BLaER1 (cell line): ENCODE results near the gene LMTK2.
A peak's percentile ranks its signal among the peaks of the same experiment; 100 is the strongest.

ENCODE experiments used
- H3K27ac ChIP-seq: shearing (Covaris generic); formaldehyde crosslinking; 2 replicates; pipeline ENCODE4 v1.8.1; 2022
- H3K27me3 ChIP-seq: shearing (Covaris generic); formaldehyde crosslinking; 2 replicates; pipeline ENCODE4 v1.8.1; 2022
- H3K36me3 ChIP-seq: shearing (Covaris generic); formaldehyde crosslinking; 2 replicates; pipeline ENCODE4 v1.8.1; 2022
- H3K4me1 ChIP-seq: shearing (Covaris generic); formaldehyde crosslinking; 2 replicates; pipeline ENCODE4 v1.8.1; 2022
- H3K4me2 ChIP-seq: shearing (Covaris generic); formaldehyde crosslinking; 2 replicates; pipeline ENCODE4 v1.8.1; 2022
- H3K4me3 ChIP-seq: shearing (Covaris generic); formaldehyde crosslinking; 2 replicates; pipeline ENCODE4 v1.8.1; 2022
- H3K9ac ChIP-seq: shearing (Covaris generic); formaldehyde crosslinking; 2 replicates; pipeline ENCODE4 v1.8.1; 2022
- H3K9me3 ChIP-seq: shearing (Covaris generic); formaldehyde crosslinking; 2 replicates; pipeline ENCODE4 v1.8.1; 2022
- H4K20me1 ChIP-seq: shearing (Covaris generic); formaldehyde crosslinking; 2 replicates; pipeline ENCODE4 v1.8.1; 2022
- Cebpa-rat ChIP-seq: shearing (Covaris generic); IDR thresholded peaks from 2 replicates; pipeline ENCODE4 v1.8.1; 2022

LMTK2 gene

GRCh38 chr7:98106647-98107312, at the start of gene LMTK2:
LMTK2 (plus strand) TSS chr7:98106862; CDS start chr7:98107178, 316 bp downstream.
- H3K4me3 ChIP-seq, result peak within 1 kb of the TSS; percentile 100
- no peaks in the 10 kb centered on the region for H3K36me3 ChIP-seq
- TF ChIP-seq Cebpa-rat, result no peak
- no peaks in the 10 kb centered on the region for H3K27me3 ChIP-seq
- peaks cover 10% of the 10 kb centered on the region for H3K9me3 ChIP-seq
- H3K9ac ChIP-seq, result peak within 1 kb of the TSS; percentile 89
- peak within 1 kb of the TSS; percentile 88 for H3K27ac ChIP-seq
- peaks cover 44% of the 10 kb centered on the region for H4K20me1 ChIP-seq
- H3K4me2 ChIP-seq, result peak within 1 kb of the TSS; percentile 88
- H3K4me1 ChIP-seq, result peaks cover 20% of the 10 kb centered on the region

GRCh38 chr7:98057157-98057556, 49.5 kb upstream of the LMTK2 start:
- no peak overlapping the region for H3K4me2 ChIP-seq

GRCh38 chr7:98058186-98058585, 48.5 kb upstream of the LMTK2 start:
- Histone ChIP-seq H3K36me3 (no peaks in the 10 kb centered on the region), H3K4me3 (no peak overlapping the region), H3K27me3 (no peaks in the 10 kb centered on the region), H3K4me1 (peaks cover 13% of the 10 kb centered on the region), H4K20me1 (no peaks in the 10 kb centered on the region), H3K9ac (no peak overlapping the region), H3K4me2 (0 out of 2 replicates have a peak overlapping the region, but pooled peaks have one; percentile 22), H3K27ac (no peak overlapping the region), H3K9me3 (peaks cover 3% of the 10 kb centered on the region; the same call in 1 of the 2 replicates)
- TF ChIP-seq Cebpa-rat, result no peak

More at GRCh38 chr7:98057157-98057556, 49.5 kb upstream of the LMTK2 start:
- Histone ChIP-seq H3K9ac (no peak overlapping the region), H3K4me3 (no peak overlapping the region), H3K27me3 (no peaks in the 10 kb centered on the region), H3K9me3 (no peaks in the 10 kb centered on the region), H4K20me1 (no peaks in the 10 kb centered on the region), H3K36me3 (no peaks in the 10 kb centered on the region), H3K27ac (no peak overlapping the region), H3K4me1 (peaks cover 13% of the 10 kb centered on the region)
- no peak for TF ChIP-seq Cebpa-rat

GRCh38 chr7:98064233-98064632, 42.4 kb upstream of the LMTK2 start:
- H3K27me3 ChIP-seq, result no peaks in the 10 kb centered on the region
- no peak for TF ChIP-seq Cebpa-rat
- no peaks in the 10 kb centered on the region for H3K36me3 ChIP-seq

GRCh38 chr7:98066208-98066607, 40.5 kb upstream of the LMTK2 start:
- H3K36me3 ChIP-seq, result no peaks in the 10 kb centered on the region
- no peaks in the 10 kb centered on the region for H3K4me1 ChIP-seq
- H4K20me1 ChIP-seq, result no peaks in the 10 kb centered on the region
- H3K9ac ChIP-seq, result no peak overlapping the region
- H3K27me3 ChIP-seq, result no peaks in the 10 kb centered on the region
- H3K9me3 ChIP-seq, result peaks cover 3% of the 10 kb centered on the region; the same call in 1 of the 2 replicates
- no peak overlapping the region for H3K4me3 ChIP-seq
- no peak overlapping the region for H3K27ac ChIP-seq
- H3K4me2 ChIP-seq, result no peak overlapping the region
- TF ChIP-seq Cebpa-rat, result no peak

More at GRCh38 chr7:98064233-98064632, 42.4 kb upstream of the LMTK2 start:
- peaks cover under 1% of the 10 kb centered on the region; the same call in 1 of the 2 replicates for H3K4me1 ChIP-seq
- H3K4me2 ChIP-seq, result no peak overlapping the region
- no peak overlapping the region for H3K9ac ChIP-seq
- no peak overlapping the region for H3K27ac ChIP-seq
- H3K4me3 ChIP-seq, result no peak overlapping the region
- H4K20me1 ChIP-seq, result no peaks in the 10 kb centered on the region
- H3K9me3 ChIP-seq, result peaks cover 3% of the 10 kb centered on the region; the same call in 1 of the 2 replicates

GRCh38 chr7:98066934-98067507, 39.6 kb upstream of the LMTK2 start:
- Histone ChIP-seq H3K9me3 (peaks cover 3% of the 10 kb centered on the region; the same call in 1 of the 2 replicates), H4K20me1 (no peaks in the 10 kb centered on the region), H3K9ac (no peak overlapping the region), H3K27me3 (no peaks in the 10 kb centered on the region), H3K4me3 (no peak overlapping the region), H3K36me3 (no peaks in the 10 kb centered on the region), H3K4me2 (no peak overlapping the region), H3K27ac (no peak overlapping the region), H3K4me1 (no peaks in the 10 kb centered on the region)
- no peak for TF ChIP-seq Cebpa-rat

GRCh38 chr7:98073047-98073446, 33.6 kb upstream of the LMTK2 start:
- no peak overlapping the region for H3K4me2 ChIP-seq
- no peaks in the 10 kb centered on the region for H3K4me1 ChIP-seq
- TF ChIP-seq Cebpa-rat, result no peak

GRCh38 chr7:98075801-98076200, 30.9 kb upstream of the LMTK2 start:
- H3K36me3 ChIP-seq, result no peaks in the 10 kb centered on the region
- no peak for TF ChIP-seq Cebpa-rat

More at GRCh38 chr7:98073047-98073446, 33.6 kb upstream of the LMTK2 start:
- peaks cover 6% of the 10 kb centered on the region; the same call in 1 of the 2 replicates for H3K9me3 ChIP-seq
- H4K20me1 ChIP-seq, result no peaks in the 10 kb centered on the region
- no peaks in the 10 kb centered on the region for H3K36me3 ChIP-seq
- H3K27me3 ChIP-seq, result no peaks in the 10 kb centered on the region
- H3K9ac ChIP-seq, result no peak overlapping the region
- H3K27ac ChIP-seq, result no peak overlapping the region
- H3K4me3 ChIP-seq, result no peak overlapping the region

GRCh38 chr7:98077762-98078161, 28.9 kb upstream of the LMTK2 start:
- Histone ChIP-seq H3K27ac (no peak overlapping the region), H3K9ac (no peak overlapping the region), H3K36me3 (no peaks in the 10 kb centered on the region), H4K20me1 (no peaks in the 10 kb centered on the region), H3K9me3 (peaks cover 6% of the 10 kb centered on the region; the same call in 1 of the 2 replicates), H3K4me3 (no peak overlapping the region), H3K4me2 (no peak overlapping the region), H3K4me1 (no peaks in the 10 kb centered on the region), H3K27me3 (no peaks in the 10 kb centered on the region)
- no peak for TF ChIP-seq Cebpa-rat

More at GRCh38 chr7:98075801-98076200, 30.9 kb upstream of the LMTK2 start:
- Histone ChIP-seq H3K4me3 (no peak overlapping the region), H3K4me1 (no peaks in the 10 kb centered on the region), H3K9ac (no peak overlapping the region), H3K27me3 (no peaks in the 10 kb centered on the region), H4K20me1 (no peaks in the 10 kb centered on the region), H3K9me3 (peaks cover 6% of the 10 kb centered on the region; the same call in 1 of the 2 replicates), H3K27ac (no peak overlapping the region), H3K4me2 (no peak overlapping the region)
